Left ventricle myocardium inferior (tissue), 1 donor: ENCODE results near the gene ABR. TPM values are rescaled to one million over a fixed set of nuclear protein-coding genes. Genes with fewer than 3 reads are reported as not detected.
"Not testable (repeated sequence)": the region's sequence is repeated elsewhere in the genome, so short reads cannot be mapped to it uniquely, and the experiment has no call there.

Experiments used
- DNase-seq: peaks from one replicate; pipeline ENCODE4 v3.0.0-alpha.2; 2020
- H3K27ac ChIP-seq: fragments of 200-600 bp; replicated peaks from 2 replicates; pipeline ENCODE4 v1.8.0; 2021
- H3K27me3 ChIP-seq: fragments of 200-600 bp; 2 replicates; pipeline ENCODE4 v1.8.0; 2021; ENCODE audit warnings: low read depth
- H3K36me3 ChIP-seq: fragments of 200-600 bp; 2 replicates; pipeline ENCODE4 v1.8.0; 2021
- H3K4me1 ChIP-seq: fragments of 200-600 bp; 2 replicates; pipeline ENCODE4 v1.8.0; 2021
- H3K4me3 ChIP-seq: fragments of 200-600 bp; 2 replicates; pipeline ENCODE4 v1.8.0; 2021; ENCODE audit warnings: mild to moderate bottlenecking, moderate library complexity
- H3K9me3 ChIP-seq: fragments of 200-600 bp; replicated peaks from 2 replicates; pipeline ENCODE4 v1.8.0; 2021
- CTCF ChIP-seq: fragments of 200-600 bp; IDR thresholded peaks from 2 replicates; pipeline ENCODE4 v1.8.0; 2021; ENCODE audit warnings: antibody characterized with exemption, mild to moderate bottlenecking, borderline replicate concordance
- intact Hi-C: fragments of 100-400 bp; cut with micrococcal nuclease; formaldehyde crosslinking; loops from one replicate; pipeline ENCODE4 v1.11.0; 2022
- total RNA-seq: library from RNA; stranded (reverse); fragmentation: NEBNext Ultra II Directional; extraction: Animal tissue kit (Norgen Biotek cat#: 25700); gene quantifications from one replicate; pipeline ENCODE4 v1.2.1, GENCODE V29; 2021
- donor health status: DM: no; HTN: yes; CAD: no; lungs with severe emphysema.

ABR gene
- total RNA-seq, 1 donor from 2014 or later = 170 TPM

GRCh38 chr17:973053-973452, 206.7 kb downstream of the ABR start:
- no peaks in the 10 kb centered on the region for H3K9me3 ChIP-seq
- no peaks in the 10 kb centered on the region for H3K27me3 ChIP-seq
- peaks cover 29% of the 10 kb centered on the region for H3K4me1 ChIP-seq
- no peak overlapping the region for H3K4me3 ChIP-seq
- H3K36me3 ChIP-seq = no peaks in the 10 kb centered on the region
- DNase-seq = no peak
- intact Hi-C loops = no loop called here
- no peak overlapping the region for H3K27ac ChIP-seq
- TF ChIP-seq CTCF = no peak

GRCh38 chr17:971861-972260, 207.9 kb downstream of the ABR start:
- DNase-seq, H3K36me3 ChIP-seq, intact Hi-C loops, H3K4me3 ChIP-seq, H3K27ac ChIP-seq, H3K27me3 ChIP-seq, H3K9me3 ChIP-seq: not testable (repeated sequence)
- peaks cover 20% of the 10 kb centered on the region for H3K4me1 ChIP-seq

GRCh38 chr17:970364-970763, 209.4 kb downstream of the ABR start:
- H3K4me3 ChIP-seq = no peak overlapping the region
- no peaks in the 10 kb centered on the region for H3K27me3 ChIP-seq
- DNase-seq = no peak
- no peak overlapping the region for H3K27ac ChIP-seq
- no peaks in the 10 kb centered on the region for H3K9me3 ChIP-seq
- H3K4me1 ChIP-seq = peaks cover 7% of the 10 kb centered on the region
- intact Hi-C loops = no loop called here
- no peaks in the 10 kb centered on the region for H3K36me3 ChIP-seq
- TF ChIP-seq CTCF = no peak

- intact Hi-C loops = no loop called here
- Histone ChIP-seq H3K4me3 (no peak overlapping the region), H3K27ac (no peak overlapping the region), H3K27me3 (no peaks in the 10 kb centered on the region), H3K4me1 (peaks cover 7% of the 10 kb centered on the region), H3K9me3 (no peaks in the 10 kb centered on the region), H3K36me3 (no peaks in the 10 kb centered on the region)
- no peak for TF ChIP-seq CTCF
- DNase-seq = no peak
Observed at GRCh38 chr17:969811-970355, 209.9 kb downstream of the ABR start.

- intact Hi-C loops = no loop called here
- DNase-seq = no peak
- Histone ChIP-seq H3K9me3 (no peaks in the 10 kb centered on the region), H3K4me3 (no peak overlapping the region), H3K36me3 (no peaks in the 10 kb centered on the region), H3K4me1 (peaks cover 9% of the 10 kb centered on the region), H3K27me3 (no peaks in the 10 kb centered on the region), H3K27ac (no peak overlapping the region)
- TF ChIP-seq CTCF = no peak
Observed at GRCh38 chr17:968812-969730, 210.7 kb downstream of the ABR start.

- no peak for DNase-seq
- Histone ChIP-seq H3K4me3 (no peak overlapping the region), H3K36me3 (no peaks in the 10 kb centered on the region), H3K27ac (no peak overlapping the region), H3K4me1 (peaks cover 9% of the 10 kb centered on the region), H3K27me3 (no peaks in the 10 kb centered on the region), H3K9me3 (no peaks in the 10 kb centered on the region)
- TF ChIP-seq CTCF = no peak
- intact Hi-C loops = no loop called here
Observed at GRCh38 chr17:967122-967521, 212.7 kb downstream of the ABR start.
